GM12801 (cell line): ENCODE results near the gene HTRA2.

Source experiments
- TF ChIP-seq, protein P1 (sequence below): IDR thresholded peaks from one replicate; pipeline ENCODE4 v1.5.1; 2011; ENCODE audit warnings: control low read depth; ENCODE audit not compliant: insufficient read length; ENCODE audit errors: extremely low read depth

The HTRA2 gene

DNA sequence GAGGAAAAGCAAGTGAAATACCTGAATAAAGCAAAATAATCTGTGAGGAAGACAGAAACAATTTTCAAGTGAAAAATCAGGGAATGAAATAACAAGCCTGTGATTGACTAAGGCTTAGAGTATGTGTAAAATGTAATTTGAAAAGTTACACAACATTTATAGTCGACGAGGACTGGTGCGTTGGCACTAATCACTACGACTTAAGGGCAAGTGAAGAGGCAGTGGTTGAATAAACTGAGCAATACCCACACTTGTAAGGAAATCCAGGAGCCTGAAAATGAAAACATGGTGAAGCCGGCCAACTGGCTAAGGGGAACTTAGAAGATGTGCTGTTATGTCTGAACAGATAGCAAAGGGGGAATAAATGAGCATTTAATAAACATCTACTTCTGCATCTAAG, 38.1 kb downstream of the HTRA2 start:
- TF ChIP-seq, protein P1, sequence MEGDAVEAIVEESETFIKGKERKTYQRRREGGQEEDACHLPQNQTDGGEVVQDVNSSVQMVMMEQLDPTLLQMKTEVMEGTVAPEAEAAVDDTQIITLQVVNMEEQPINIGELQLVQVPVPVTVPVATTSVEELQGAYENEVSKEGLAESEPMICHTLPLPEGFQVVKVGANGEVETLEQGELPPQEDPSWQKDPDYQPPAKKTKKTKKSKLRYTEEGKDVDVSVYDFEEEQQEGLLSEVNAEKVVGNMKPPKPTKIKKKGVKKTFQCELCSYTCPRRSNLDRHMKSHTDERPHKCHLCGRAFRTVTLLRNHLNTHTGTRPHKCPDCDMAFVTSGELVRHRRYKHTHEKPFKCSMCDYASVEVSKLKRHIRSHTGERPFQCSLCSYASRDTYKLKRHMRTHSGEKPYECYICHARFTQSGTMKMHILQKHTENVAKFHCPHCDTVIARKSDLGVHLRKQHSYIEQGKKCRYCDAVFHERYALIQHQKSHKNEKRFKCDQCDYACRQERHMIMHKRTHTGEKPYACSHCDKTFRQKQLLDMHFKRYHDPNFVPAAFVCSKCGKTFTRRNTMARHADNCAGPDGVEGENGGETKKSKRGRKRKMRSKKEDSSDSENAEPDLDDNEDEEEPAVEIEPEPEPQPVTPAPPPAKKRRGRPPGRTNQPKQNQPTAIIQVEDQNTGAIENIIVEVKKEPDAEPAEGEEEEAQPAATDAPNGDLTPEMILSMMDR = no peak

DNA sequence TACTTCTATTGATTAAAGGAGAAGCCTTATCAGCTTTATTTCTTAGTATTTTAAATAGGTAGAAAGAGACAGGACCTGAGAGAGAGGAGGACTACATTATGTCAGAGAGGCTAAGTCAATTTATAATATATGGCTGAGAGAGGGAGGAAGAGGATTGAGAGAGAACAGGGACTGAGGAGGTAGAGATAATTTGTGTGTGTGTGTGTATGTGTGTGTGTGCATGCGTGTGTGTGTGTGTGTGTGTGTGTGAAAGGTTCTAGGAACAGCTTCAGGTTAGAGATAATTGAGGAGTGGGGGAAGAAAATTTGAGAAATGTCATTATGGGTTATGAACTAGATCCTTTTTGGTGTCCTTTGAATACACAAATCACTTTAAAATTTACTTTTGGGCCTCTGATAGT, 40.0 kb downstream of the HTRA2 start:
- TF ChIP-seq, protein P1 = no peak

DNA sequence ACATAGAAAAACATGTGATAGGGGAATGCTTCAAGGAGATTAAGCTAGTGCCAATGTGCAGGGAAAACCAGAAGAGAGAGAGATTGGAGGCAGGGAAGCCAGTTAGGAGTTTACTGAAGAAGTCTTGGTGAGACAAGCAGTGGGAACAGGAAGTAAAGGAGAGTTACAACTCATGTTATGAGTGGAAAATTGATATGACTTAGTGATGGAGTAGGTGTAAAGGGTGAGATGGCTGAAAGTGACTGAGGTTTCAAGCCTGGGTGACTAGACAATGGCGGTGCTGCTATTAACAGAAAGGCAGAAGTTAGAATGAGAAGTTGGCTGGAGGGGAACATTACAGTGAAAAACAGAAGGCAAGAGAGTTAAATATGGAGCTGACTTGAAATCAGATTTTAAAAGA, 41.3 kb downstream of the HTRA2 start:
- TF ChIP-seq, protein P1 = no peak

DNA sequence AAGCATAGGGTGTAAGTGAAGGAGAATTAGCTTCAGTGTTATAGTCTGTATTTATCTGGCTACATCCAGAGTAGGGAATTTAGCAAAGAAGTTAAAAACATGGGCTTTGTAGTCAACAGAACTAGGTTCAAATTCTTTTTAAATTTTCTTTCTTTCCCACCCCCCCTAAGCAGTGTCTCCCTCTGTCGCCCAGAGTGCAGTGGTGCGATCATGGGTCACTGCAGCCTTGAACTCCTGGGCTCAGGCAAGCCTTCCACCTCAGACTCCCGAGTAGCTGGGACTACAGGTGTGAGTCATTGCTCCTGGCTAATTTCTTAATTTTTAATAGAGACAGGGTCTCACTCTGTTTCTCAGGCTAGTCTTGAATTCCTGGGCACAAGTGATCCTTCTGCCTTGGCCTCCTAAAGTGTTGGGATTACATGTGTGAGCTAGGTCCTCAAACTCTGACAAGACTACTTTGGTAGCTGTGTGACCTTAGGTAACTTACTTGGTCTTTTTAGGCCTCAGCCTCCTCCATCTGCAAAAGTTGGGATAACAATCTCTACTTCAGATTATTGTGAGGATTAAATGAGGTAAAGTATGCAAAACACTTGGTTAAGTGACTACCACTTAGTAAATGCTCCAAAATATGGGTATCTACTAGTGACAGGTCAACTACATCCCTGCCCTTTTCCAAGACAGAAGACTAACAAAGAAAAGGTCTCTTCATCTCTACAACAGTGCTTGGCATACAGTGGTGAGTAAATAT, 42.6 kb downstream of the HTRA2 start:
- TF ChIP-seq, protein P1 = no peak

DNA sequence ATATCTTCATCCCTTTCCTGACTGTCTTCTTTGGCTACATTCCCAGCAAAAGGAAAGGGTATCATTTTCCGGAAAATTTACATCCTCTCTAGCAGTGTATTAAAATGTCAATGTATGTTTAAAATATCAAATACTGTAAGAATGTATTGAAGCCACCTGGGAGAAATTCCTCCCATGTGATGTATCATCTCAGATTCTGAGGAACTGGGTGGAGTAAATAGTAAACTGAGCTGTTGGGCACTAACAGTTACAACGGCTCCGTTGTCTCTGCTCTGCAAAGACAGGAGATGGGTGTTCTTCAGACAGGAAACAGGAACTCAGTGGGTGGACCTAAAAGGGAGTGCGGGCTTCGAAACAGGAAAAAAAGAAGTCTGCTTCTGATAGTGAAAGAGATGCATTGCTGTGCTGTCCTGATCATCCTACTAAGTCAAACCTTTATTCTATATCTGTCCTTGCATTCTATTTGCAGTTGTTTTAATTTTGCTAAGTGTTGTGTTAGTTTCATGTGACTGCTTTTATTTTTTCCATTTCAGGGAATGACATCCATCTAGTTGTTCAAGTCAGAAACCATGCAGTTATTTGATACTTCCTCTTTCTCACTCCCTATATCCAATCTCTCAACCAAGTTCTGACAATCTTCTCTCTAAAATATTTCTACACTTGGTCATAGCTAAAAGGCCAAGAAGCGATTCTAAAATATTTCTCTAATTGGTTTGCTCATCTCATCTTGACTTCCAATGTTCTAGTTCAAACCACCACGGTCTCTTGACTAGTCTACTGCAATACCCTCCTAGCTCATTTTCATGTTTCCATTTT, 44.2 kb downstream of the HTRA2 start:
- TF ChIP-seq, protein P1 = no peak

DNA sequence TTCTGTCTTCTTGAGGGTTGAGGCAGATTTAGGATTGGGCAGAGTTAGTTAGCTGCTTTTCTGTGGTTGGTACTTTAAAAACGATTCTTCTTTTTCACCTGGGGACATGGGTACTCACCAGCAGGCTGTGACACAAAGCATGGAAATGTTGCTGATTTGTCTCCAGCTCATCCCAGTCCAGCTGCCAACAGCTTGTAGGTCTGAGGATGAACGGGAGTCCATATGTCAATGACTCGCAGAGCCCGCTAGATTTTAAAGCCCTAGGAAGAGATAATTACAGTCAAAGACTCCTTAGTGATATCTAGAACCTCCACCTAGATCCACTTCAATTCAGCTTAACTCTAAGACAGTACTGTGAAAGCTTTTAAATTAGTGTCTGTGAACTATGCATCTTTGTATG, 45.6 kb downstream of the HTRA2 start:
- TF ChIP-seq, protein P1 = no peak

DNA sequence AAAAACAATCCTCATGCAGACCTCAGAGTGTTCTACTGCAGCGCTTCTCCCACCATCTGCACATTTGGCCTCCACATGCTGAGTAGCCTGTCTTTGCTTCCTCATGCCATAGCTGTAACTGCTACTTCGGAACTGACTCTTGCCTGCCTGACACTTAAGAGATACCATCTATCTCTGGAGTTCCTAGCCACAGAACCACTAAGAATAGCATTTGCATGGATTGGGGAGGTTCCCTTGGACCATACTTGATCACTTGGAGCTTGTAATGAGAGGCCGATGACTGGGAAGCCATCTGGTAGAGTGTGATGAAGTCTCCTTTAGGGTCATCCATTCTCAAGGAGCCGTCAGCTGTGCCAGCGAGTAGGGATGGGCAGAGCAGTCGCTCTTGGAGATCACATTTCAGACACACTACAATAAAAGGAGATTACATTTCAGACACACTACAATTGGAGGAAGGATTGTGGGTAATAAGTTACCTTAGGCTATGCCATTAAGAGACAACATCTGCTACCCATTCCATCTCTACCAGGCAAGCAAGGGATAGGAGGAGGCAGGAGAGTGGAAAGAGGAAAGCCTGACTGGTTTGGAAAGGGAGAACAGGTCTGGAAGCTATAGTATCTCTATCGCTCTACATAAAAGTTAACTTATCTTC, 46.6 kb downstream of the HTRA2 start:
- TF ChIP-seq, protein P1 = no peak
